HepG2 (cell line): ENCODE results near the gene POLG2. TPM values are rescaled to one million over a fixed set of nuclear protein-coding genes. Genes with fewer than 3 reads are reported as not detected.

Source experiments
- ELF4 ChIP-seq: sonication (generic); formaldehyde crosslinking; IDR thresholded peaks from 2 replicates; pipeline ENCODE4 v1.5.0; 2020; ENCODE audit warnings: missing genetic modification reagents, mild to moderate bottlenecking, moderate library complexity, borderline replicate concordance
- FIP1L1 ChIP-seq: fragments of 200-400 bp; formaldehyde crosslinking; IDR thresholded peaks from 2 replicates; pipeline ENCODE4 v1.6.1; 2018; ENCODE audit warnings: low read depth, mild to moderate bottlenecking, low read length, moderate library complexity, borderline replicate concordance; ENCODE audit not compliant: insufficient read depth
- GATA4 ChIP-seq: sonication (generic); IDR thresholded peaks from 2 replicates; pipeline ENCODE4 v1.6.1; 2016; ENCODE audit warnings: antibody characterized with exemption, low read depth, borderline replicate concordance
- GLI4 ChIP-seq: sonication (generic); formaldehyde crosslinking; IDR thresholded peaks from 2 replicates; pipeline ENCODE4 v1.5.1; 2020; ENCODE audit warnings: missing genetic modification reagents, mild to moderate bottlenecking, moderate library complexity, borderline replicate concordance
- HMGXB3 ChIP-seq: sonication (generic); formaldehyde crosslinking; IDR thresholded peaks from 2 replicates; pipeline ENCODE4 v1.4.0; 2020; ENCODE audit warnings: missing genetic modification reagents, borderline replicate concordance
- PAF1 ChIP-seq: IDR thresholded peaks from 2 replicates; pipeline ENCODE4 v1.6.1; 2016; ENCODE audit warnings: missing genetic modification reagents, missing compliant biosample characterization
- RBFOX2 ChIP-seq: fragments of 200-400 bp; formaldehyde crosslinking; IDR thresholded peaks from 2 replicates; pipeline ENCODE4 v1.6.1; 2017; ENCODE audit warnings: low read depth, mild to moderate bottlenecking, low read length
- RFX5 ChIP-seq: IDR thresholded peaks from 2 replicates; pipeline ENCODE4 v1.6.1; 2011; ENCODE audit warnings: low read depth, low read length, improper control_type of control experiment
- RFXANK ChIP-seq: IDR thresholded peaks from 2 replicates; pipeline ENCODE4 v1.6.1; 2016
- SRY ChIP-seq: sonication (generic); formaldehyde crosslinking; IDR thresholded peaks from 2 replicates; pipeline ENCODE4 v1.8.0; 2022; ENCODE audit warnings: mild to moderate bottlenecking, missing genetic modification reagents
- TBP ChIP-seq: sonication (generic); formaldehyde crosslinking; IDR thresholded peaks from 2 replicates; pipeline ENCODE4 v1.5.0; 2020; ENCODE audit warnings: missing genetic modification reagents
- TCF7 ChIP-seq: sonication (generic); IDR thresholded peaks from 2 replicates; pipeline ENCODE4 v1.6.1; 2016; ENCODE audit warnings: antibody characterized with exemption, low read depth
- TERF1 ChIP-seq: sonication (generic); formaldehyde crosslinking; IDR thresholded peaks from 2 replicates; pipeline ENCODE4 v1.8.0; 2022; ENCODE audit warnings: mild to moderate bottlenecking, missing genetic modification reagents, moderate library complexity
- ZBTB26 ChIP-seq: IDR thresholded peaks from 2 replicates; pipeline ENCODE4 v1.6.1; 2016; ENCODE audit warnings: missing compliant biosample characterization, missing genetic modification reagents, borderline replicate concordance
- ZFP36 ChIP-seq: fragments of 150-350 bp; IDR thresholded peaks from 2 replicates; pipeline ENCODE4 v1.6.1; 2018; ENCODE audit warnings: borderline replicate concordance, low read length, low read depth; ENCODE audit not compliant: partially characterized antibody
- ZNF207 ChIP-seq: fragments of 450-650 bp; IDR thresholded peaks from 2 replicates; pipeline ENCODE4 v1.6.1; 2016; ENCODE audit warnings: antibody characterized with exemption, borderline replicate concordance
- ZNF564 ChIP-seq: sonication (generic); formaldehyde crosslinking; IDR thresholded peaks from 2 replicates; pipeline ENCODE4 v1.8.1; 2023; ENCODE audit warnings: mild to moderate bottlenecking, missing genetic modification reagents
- ZNF740 ChIP-seq: sonication (generic); formaldehyde crosslinking; IDR thresholded peaks from 2 replicates; pipeline ENCODE4 v1.4.0; 2020; ENCODE audit warnings: missing genetic modification reagents
- ZNF75D ChIP-seq: sonication (generic); formaldehyde crosslinking; IDR thresholded peaks from 2 replicates; pipeline ENCODE4 v1.8.1; 2023; ENCODE audit warnings: missing genetic modification reagents, mild to moderate bottlenecking, borderline replicate concordance
- ZNF777 ChIP-seq: sonication (generic); formaldehyde crosslinking; IDR thresholded peaks from 2 replicates; pipeline ENCODE4 v1.4.0; 2020; ENCODE audit warnings: missing genetic modification reagents
- polyA plus RNA-seq, 8 experiments: library from polyadenylated mRNA; depleted of rRNA in 3 of 8; stranded (reverse) in 7 of 8; unstranded in 1 of 8; fragments of >200 nt; fragmentation: Illumina TruSeq in 4 of 8; extraction: Trizol in 4 of 8; gene quantifications; 2 replicates each; pipeline versions ENCODE4 v1.2.1 to v1.2.3, GENCODE V29; 2011 to 2016; ENCODE audit warnings: low read depth in 4 of 8, missing spikeins in 1 of 8, mixed read lengths in 1 of 8; ENCODE audit not compliant: insufficient read depth in 1 of 8
- total RNA-seq, 5 experiments: library from RNA; depleted of rRNA; stranded (reverse); fragments of >200 nt; fragmentation: Illumina TruSeq; extraction: Trizol; gene quantifications; 2 replicates each; pipeline ENCODE4 v1.2.3, GENCODE V29; 2016; ENCODE audit warnings: low read depth in 1 of 5

Gene POLG2
- total and polyA plus RNA-seq, 2 of the 13 experiments (the other 11 are each of a cell fraction or from before 2014, with no cell fraction given), result 21.1 to 25.5 TPM

- TF ChIP-seq ZNF75D (CRISPR knock-in tag) (no peak), SRY (CRISPR knock-in tag) (no peak; the same call in none of the 2 replicates), FIP1L1 (0 out of 2 replicates have a peak, but pooled peaks have one; percentile 63), TBP (no peak; the same call in 1 of the 2 replicates), TCF7 (no peak), RBFOX2 (peak; percentile 97), ZNF207 (no peak), ZNF564 (peak; percentile 86), TERF1 (0 out of 2 replicates have a peak, but pooled peaks have one; percentile 77), PAF1 (peak; percentile 98), ELF4 (CRISPR knock-in tag) (no peak), ZNF777 (no peak), ZNF740 (CRISPR knock-in tag) (no peak), ZFP36 (no peak), GATA4 (peak; percentile 78), GLI4 (CRISPR knock-in tag) (peak; percentile 28; the same call in 1 of the 2 replicates), ZBTB26 (CRISPR knock-in tag) (peak; percentile 72; the same call in 1 of the 2 replicates), RFXANK (CRISPR knock-in tag) (no peak; the same call in 1 of the 2 replicates), RFX5 (no peak; the same call in 1 of the 2 replicates), HMGXB3 (CRISPR knock-in tag) (peak; percentile 80)
Observed at GRCh38 chr17:64496786-64497564, at the start of gene POLG2 (continued).
